ENCODE results near the gene AATK.

Gene AATK

DNA sequence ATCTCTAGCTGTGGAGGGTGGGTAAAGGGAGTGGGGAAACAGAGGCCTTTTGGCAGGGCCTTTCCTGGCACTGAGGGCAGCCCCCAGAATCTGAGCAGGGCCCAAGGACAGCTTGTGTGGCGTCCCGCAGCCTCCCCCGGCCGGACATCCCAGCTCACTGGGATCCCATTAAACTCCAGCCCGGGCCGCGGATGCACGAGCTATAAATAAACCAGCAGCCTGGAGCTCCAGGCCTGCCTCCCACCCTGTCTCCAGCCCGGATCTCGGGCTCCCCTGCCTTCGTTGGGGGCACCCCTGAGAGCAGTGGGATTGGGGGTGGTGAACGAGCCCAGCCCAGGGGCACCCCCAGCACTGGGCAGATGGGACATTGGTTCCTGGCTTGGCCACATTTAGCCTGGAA, 13.8 kb upstream of the AATK start:
- DNase-seq = no peak

DNA sequence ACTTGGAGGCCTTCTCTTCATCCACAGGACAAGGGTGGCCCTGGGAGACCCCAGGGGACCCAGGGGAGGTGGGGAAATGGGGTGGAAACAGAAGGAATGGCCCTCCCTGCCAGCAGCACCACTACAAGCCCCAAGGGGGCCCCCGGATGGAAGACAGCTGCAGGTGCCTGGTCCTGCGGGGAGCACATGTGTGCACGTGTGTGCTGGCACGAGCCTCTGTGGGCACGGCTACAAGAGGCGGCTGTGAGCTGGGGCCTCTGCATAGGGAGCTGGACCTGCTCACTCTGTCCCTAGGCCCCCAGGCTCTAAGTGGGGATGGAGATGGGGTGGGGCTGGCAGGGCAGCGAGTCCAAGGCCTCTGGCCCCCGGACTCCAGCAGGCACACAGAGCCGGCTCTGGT, 13.2 kb upstream of the AATK start:
- no peak for DNase-seq

DNA sequence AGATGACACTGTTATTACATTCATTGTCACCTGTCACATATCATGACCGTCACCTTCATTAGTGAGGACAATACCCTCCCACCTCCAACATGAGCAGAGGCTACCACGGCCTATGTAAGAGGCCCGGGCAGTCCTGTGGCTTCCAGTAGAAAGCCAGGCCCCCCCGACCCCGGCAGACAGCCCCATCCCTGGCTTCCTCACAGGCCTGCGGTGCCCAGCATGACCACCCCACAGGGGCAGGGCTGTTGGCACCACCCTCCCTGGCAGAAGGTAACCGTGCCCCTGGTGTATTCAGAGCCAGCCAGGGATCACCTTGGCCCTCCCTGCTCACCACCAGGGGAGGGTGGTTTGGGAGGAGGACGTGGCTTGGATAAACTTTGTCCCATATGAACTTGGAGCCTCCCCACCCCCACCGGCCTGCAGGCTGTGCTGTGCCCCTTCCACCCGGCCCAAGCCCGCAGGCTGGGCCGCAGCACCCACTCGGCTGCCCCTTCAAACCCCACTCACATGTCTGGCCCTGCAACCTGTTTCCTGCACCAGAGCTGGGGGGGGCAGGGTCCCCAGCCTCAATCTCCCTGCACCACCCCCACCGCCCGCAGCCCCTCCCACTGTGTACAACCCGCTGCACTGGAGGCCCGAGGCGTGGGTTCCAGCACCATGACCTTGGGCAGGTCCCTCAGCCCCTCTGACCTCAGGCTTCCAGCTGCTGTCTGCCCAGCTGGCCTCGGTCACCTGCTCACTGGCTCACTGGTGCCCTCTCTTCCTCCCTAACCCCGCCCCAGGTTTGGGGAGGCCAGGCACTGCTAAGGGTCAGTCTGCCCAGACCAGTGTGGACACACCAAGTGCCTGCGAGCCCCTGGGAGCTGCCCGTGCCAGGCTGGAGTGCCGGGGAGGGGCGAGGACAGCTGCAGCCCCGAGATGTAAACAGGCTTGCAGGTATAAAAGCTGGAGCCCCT, 12.4 kb upstream of the AATK start:
- no peak for DNase-seq

DNA sequence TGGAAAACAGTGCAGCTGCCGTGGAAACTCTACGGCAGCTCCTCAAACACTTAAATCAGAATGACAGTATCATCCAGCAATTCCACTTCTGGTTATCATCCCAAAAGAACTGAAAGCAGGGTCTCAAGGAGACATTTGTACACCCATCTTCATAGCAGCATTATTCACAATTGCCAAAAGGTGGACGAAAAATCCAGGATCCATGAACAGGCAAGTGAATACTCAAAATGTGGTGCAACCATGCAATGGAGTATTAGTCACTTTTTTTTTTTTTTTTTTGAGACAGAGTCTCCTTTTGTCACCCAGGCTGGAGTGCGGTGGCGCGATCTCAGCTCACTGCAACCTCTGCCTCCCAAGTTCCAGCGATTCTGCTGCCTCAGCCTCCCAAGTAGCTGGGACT, 10.6 kb upstream of the AATK start:
- no peak for DNase-seq

DNA sequence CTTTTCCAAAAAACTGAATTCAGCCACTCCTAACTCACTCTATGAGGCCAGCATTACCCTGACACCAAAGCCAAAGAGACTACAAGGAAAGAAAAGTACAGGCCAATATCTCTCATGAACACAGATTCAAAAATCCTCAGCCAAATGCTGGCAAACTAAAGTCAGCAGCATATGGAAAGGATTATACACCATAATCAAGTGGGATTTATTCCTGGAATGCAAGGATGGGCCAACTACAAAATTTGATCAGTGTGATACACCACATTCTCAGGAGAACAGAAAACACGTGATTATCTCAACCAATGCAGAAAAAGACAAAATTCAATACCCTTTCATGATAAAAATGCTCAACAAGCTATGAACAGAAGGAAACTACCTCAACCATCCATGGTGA, 7.7 kb upstream of the AATK start:
- DNase-seq = no peak

DNA sequence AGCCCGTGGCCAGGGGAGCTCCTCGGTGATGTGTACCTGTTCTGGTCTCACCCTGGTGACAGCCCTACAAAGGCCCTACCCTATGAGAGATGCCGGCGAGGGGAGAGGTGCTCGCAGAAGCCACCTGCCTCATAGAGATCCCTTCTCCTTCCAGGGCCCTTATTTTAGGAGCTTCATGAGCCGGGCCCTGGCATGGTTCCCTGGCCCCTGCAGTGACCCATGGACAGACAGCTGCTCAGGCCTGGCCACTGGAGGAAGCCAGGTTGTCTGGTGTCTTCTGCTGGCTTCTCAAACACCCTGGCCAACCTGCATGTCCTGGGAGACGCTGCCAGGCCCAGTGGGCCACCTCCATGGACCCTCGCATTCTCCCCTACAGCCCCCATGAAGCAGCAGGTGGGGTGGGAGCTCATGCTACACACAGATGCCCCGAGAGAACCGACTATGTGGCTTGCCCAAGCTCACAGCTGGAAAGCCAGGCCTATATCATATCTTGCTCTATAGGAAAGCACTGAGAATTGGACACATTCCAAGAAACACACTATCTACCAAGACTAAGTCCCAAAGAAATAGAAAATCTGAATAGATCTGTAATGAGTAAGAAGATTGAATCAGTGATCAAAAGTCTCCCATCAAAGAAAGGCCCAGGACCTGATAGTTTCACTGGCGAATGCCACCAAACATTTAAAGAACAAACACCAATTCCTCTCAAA, 7.2 kb upstream of the AATK start:
- no peak for DNase-seq

DNA sequence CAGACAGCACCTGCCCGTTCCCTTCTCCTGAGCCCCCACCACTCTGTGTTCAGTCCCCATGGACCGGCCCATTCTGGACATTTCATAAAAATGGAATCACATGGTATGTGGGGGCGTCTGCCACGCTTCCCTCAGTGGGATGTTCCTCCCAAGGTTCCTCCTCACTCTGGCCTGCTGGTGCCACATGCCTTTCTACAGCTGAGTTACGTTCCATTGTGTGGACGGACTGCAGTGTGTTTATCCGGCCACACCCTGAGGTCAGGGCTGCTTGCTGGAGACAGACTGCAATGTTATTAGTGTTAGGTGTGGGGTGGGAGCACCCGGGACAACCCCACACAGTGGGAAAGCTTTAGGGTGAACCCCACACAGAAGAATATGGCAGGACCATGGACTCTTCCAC, 5.9 kb upstream of the AATK start:
- no peak for DNase-seq

DNA sequence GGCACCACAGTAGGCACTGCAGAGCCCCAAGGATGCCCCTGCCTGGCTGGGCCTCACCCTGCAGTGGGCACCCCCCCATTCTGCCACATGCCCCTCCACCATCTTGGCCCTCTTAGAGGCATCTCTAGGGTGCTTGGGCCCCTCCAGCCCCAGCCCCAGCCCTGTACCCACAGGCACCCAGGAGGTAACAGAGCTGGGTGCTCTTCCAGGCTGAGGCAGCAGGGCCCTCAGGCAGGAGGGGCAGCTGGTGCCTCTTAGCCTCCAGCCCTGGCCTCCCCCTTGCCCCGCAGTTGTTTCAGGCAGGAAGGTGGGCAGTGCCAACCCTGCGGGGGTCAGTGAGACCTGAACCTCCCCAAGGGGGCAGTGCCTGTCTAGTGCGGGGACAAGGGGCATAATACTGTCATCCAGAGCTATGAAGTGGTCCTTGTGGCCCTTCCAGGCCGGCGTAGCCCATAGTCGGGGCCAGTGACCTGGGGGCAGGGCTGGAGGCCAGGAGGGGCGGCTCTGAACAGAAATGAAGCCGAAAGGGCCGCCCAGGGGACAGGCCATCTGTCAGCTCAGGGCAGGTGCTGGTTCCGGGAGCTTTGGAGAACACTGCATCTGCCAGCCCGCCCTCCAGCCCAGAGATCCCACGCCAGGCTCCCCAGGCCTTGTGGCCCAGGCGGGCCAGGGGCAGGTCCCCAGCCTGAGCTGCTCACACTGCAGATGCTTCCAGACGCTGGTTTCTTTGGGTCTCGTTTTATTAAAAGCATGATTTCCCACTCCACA, 4.9 kb upstream of the AATK start:
- DNase-seq = no peak

DNA sequence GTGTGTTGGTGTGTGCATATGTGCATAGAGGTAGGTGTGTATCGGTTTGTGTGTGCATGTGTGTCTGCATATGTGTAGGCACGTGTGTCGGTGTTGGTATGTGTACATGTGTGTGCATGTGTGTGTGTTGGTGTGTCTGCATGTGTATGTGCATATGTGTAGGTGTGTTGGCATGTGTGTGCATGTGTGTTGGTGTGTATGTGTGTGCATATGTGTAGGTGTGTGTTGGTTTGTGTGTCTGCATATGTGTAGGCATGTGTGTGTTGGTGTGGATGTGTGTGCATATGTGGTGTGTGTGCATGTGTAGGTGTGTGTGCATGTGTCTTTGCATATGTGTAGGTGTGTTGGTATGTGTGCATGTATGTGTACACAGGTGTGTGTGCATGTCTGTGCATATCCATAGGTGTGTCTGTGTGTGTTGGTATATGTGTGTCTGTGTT, 3.9 kb upstream of the AATK start:
- no peak for DNase-seq

DNA sequence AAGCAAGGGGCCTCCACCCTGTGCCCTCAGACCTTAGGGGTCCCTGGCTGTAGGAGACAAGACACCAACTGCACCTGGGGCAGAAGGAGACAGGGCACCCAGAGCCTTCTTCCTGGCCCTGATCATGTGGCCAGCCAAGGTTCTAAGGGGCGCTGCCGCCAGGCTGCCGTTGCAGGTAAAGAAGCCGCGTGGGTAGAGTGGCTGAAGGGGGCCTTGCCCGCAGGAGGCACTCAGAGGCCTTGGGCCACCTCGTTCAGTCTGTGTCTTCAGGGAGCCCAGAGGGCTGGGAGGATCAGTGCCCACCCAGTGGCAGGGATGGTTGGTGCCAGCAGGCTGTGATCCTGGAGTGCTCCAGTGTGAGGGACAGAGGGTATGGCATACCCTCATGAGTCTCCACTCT, 1.6 kb upstream of the AATK start:
- DNase-seq = no peak

DNA sequence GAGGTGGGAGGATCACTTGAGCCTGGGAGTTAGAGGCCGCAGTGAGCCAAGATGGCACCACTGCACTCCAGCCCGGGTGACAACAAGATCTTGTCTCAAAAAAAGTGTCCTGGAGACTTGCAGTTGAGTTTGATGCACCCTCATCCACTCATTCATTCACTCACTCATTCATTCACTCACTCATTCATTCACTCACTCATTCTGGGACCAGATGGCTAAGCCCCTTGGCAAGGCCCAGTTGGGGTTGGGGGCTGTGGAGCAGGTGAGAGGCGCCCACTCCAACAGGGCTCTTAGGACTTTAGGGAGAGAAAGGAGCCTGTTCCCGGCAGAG, 1.1 kb upstream of the AATK start:
- no peak for DNase-seq

DNA sequence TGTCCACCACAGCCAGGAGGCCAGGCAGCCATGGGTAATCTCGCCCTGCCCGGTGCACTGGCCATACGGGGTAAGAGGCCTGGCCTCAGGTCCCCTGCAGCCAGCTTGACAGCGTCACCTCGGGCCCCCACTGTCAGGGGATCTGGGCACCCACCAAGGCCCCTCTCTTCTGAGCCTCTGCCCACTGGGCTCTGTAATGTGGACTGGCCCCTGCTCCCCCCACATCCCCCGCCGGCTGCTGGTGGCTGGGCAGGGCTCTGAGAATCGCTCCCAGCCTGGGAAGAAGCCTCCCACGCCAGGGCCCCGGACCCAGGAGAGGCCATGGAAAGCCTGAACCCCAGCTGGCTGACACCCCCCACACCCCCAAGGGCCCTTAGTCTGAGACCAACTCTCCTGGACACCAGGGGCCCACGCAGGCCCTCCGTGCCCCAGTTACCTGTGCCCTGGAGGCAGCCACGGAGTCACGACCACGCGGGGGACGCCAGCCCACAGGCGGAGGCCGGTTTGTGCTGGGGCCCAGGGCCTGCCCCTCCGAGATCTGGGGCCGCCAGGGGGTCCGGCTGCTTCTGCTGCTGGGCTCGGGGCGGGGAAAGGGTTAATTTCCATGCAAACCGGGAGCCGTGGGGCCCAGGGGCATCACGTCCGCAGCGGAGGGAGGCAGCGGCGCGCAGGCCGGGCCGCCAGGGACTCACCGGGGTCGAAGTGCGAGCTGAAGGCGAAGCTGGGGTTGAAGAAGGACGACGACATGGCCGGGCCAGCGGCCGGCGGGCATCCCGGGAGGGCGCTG, 582 bp downstream of the AATK start, which contains the start of gene PVALEF:
PVALEF (plus strand) TSS at position 262 of the 787 bp plus-strand sequence. CDS start 15,720 bp downstream, outside the sequence.
- no peak for DNase-seq

DNA sequence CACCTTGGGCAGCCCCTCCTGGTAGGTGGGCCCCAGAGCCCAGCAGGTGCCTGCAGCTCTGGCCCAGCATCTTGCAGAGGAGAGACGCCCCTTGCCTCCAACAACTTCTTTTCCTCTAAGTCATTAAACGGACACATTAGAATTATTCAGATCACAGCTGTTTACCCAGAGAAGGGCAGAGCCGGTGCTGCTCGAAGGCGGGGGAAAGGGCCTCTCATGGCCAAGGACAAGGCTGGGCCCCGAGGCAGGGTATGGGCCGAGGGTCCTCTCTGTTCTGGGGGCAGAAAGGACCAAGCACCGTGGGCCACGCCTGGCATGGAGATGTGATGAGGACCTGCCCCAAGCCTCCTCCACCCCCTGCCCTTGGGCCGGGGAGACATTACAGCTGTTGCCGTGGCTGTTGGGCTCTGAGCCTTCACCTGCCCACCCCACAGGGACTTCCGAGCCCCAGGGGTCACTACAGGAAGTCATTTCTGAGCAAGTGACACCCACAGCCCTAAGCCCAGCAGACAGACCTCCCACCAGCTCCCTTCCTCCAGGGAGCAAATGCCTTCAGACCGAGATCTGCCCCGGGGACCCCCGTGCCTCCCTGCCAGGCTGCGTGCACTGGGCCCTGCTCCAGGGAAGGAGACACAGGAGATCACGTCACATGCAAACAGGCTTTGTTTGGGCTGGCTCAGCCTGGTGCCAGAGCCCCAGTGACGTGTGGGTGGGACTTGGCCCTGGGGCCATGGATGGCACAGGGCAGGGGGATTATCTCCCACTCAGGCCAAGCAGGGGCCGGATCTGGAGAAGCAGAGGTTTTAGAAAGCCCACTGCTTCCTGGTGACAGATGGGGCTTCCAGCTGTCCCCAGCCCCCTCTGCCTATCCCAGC, 1.4 kb downstream of the AATK start:
- no peak for DNase-seq

DNA sequence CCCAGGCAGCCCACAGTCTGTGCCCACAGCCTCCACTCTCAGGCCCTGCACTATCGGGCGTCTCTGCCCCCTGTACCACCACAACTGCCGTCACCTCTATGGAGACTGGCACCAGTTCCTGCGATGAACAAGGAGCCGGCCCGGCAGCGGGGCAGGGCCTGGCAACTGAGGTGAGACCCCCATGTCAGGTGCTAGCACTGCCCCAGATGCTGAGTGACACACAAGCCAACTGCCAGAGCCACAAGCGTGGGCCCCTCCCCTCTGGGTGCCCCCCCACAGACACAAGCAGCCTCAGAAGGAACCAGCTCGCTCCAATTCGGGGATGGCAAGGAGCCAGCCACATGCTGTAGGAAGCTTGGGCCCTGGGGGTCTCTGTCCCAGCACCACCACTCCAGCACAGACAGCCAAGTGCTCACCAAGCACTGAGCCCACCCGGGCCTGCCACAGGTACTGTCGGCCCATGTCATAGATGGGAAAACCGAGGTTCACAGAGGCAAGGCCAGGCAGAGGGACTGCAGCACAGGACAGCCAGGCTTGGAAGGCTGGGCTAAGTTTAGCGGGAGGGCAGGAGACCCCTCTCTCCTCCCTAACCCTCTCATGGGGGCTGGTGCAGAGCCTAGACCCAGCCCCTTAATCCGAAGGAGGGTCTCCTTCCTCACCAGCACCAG, 2.2 kb downstream of the AATK start:
- DNase-seq = no peak

DNA sequence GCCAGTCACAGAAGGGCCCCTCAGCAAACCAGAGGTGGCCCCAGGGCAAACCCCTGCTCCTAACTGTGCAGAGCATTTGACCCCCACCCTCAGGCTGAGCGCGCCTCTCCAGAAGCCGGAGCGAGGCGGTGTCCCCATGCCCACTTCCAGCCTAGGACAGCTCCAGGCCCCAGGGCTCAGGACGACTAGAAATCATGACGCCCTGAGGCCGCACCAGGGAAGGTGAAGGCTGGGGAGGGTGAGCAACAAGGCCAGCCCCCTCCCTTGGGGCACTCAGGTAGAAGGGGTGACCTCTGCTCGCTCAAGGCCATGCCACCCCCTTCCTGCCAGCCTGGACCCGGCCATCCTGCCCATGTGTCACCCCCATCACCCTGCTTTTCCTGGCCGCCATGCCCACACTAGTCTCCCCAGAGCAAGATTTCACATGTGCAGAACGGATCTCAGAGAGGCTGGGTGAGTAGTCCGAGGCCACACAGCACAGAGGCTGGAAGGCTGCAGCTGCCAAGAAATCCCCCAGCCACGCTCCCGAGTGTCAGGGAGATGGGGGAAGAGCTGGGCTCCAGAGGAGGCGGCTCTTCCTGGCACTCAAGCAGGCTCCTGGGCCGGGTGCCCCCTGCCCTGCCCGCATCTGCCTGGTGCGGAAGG, 2.8 kb downstream of the AATK start:
- no peak for DNase-seq

DNA sequence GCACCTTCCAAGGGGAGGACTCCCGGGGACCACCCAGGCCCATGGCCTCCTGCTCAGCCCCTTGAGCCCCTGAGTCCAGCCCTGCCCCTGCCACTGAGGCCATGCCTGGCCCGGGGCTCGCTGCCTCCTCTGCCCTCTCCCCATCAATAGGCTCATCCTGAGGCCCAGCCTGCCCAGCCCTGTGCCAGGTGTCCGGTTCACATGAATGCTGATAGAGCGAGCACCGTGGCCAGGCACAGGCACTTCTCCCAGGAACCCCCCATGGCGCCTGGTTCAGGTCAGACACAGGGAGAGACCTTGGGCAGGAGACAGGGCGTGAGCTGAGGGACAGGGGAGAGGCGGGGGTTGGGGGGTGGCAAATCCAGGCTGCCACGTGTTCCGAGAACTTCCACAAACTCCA, 3.5 kb downstream of the AATK start:
- DNase-seq = no peak

DNA sequence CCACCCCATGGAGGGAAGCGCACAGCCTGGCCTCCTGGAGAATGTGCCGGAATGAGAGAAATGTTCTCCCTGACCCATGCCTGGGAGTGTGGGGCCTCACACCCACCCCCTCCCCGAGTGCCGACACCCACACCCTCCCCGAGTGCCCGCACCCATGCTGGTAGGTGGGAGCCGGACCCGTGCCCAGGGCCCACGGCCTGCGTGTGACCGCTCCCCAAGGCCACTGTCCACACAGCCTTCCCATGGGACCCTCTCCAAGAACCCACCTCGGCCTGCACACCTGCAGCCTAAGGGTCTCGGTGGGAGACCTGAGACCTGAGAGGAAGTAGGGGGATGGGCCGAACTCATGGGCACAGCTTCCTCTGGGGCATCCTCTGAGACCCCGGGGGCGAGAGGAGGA, 4.0 kb downstream of the AATK start:
- no peak for DNase-seq

DNA sequence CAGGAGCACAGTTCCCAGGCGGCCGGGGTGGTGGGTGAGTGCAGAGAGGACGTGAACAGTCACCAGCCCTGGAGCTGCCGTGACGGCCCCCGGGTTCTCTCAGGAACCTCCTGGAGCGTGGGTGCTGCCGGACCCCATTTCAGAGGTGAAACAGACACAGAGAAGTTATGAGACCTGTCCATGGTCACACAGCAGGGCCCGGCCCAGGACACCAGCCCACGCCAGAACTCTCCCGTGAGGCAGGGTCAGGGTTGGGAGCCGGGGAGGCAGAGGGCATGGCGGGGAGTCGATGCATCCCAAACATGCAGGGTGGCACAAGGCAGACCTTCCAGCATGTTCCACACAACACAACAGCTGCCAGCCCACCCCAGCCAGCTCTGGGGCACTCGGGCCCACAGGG, 4.5 kb downstream of the AATK start:
- DNase-seq = no peak

DNA sequence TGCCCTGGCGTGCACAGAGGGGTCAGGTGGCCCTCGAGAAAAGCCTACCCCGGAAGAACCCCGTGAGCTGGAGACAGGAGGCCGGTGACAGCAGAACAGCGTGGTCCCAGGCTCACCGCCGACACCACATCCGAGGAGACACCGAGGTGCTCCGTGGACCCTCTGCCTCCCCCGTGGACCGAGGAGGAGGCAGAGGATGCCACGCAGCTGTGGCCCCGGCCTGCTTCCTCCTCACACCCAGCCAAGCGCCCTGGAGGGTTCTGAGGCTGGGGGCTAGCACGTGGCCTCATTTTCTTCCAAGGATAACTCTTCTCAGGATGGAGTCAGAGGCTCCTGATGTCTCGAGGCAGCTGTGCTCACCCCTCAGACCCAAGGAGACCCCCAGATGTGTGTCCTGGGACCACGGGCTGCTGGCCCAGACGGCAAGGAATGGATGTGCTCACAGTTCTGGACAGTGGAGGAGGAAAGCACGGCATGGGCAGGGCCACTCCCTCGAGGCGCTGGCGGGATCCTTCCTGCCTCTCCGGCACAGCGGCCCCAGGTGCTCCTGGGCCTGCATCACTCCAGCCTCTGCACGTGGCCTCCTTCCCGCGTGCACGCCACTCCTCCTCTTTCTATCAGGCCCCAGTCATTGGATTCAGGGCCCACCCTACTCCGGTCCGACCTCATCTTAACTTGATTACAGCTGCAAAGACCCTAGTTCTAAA, 5.1 kb downstream of the AATK start:
- no peak for DNase-seq

DNA sequence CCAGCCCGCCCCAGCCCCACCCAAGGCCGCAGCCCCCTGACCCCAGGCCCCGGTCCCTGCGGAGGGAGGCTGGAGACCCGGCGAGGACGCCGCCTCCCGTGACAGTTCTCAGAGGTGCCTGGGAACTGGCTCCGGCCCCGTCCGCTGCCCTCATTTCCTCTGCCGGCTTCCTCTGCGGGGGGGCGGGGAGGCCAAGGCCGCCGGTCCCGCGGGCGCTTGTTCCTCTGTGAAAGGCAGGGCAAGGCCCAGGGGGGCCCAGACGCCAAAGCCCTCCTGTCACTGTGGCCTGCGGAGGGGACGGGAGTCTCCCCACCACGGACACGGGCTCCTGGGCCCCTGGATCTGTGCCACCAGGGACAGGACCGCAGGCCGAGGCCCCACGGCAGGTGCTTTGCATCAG, 5.7 kb downstream of the AATK start:
- peak; percentile 18 for DNase-seq
